Endothelial cell of umbilical vein (primary cell): ENCODE data around the gene YEATS4. TPM values are rescaled to one million over a fixed set of nuclear protein-coding genes. Genes with fewer than 3 reads are reported as not detected.

Source experiments
- BruUV-seq: library from RNA; stranded (reverse); fragments of 400-500 nt; replicated peaks from 2 replicates; lab custom pipeline; 2021; lab: Mats Ljungman, UMichigan
- CTCF ChIA-PET: fragments of 300-600, 350-600 bp; sonication (Branson Sonifier 250); formaldehyde crosslinking; loops from one replicate; lab custom pipeline; 2021; ENCODE audit warnings: antibody characterized with exemption, inconsistent platforms; lab: Charles Lee
- POLR2A ChIA-PET: fragments of 300-600, 350-600 bp; sonication (Branson Sonifier 250); formaldehyde crosslinking; loops from one replicate; lab custom pipeline; 2021; ENCODE audit warnings: antibody characterized with exemption, inconsistent platforms; lab: Charles Lee
- DNase-seq: peaks from one replicate; pipeline ENCODE4 v3.0.0-alpha.2; 2011; ENCODE audit warnings: low read depth, low spot score
- FAIRE-seq: peaks from 2 replicates; lab custom pipeline; 2011; peaks lifted over from hg19 to GRCh38; lab: Jason Lieb, UNC
- H2AFZ ChIP-seq: 2 replicates; pipeline ENCODE4 v1.6.0; 2012; ENCODE audit warnings: low read depth, low read length, control low read depth, inconsistent platforms
- H3K27ac ChIP-seq: 2 replicates; pipeline ENCODE4 v1.5.1; 2011; ENCODE audit warnings: low read depth, mild to moderate bottlenecking, control low read depth, low read length, moderate library complexity; ENCODE audit not compliant: insufficient read depth
- H3K27me3 ChIP-seq, 2 experiments: 2 replicates each; pipeline versions ENCODE4 v1.6.0 to v1.6.1; 2011; ENCODE audit warnings: low read length in 2 of 2, mixed read lengths in 1 of 2; ENCODE audit not compliant: control insufficient read depth in 2 of 2, insufficient read depth in 2 of 2
- H3K36me3 ChIP-seq, 2 experiments: 2 replicates in 1 of 2; 3 replicates in 1 of 2; pipeline ENCODE4 v1.5.1; 2011; ENCODE audit warnings: low read length in 2 of 2, mild to moderate bottlenecking in 1 of 2, moderate library complexity in 1 of 2; ENCODE audit not compliant: control insufficient read depth in 2 of 2, insufficient read depth in 2 of 2; ENCODE audit errors: extremely low read depth in 1 of 2
- H3K4me1 ChIP-seq: 3 replicates; pipeline ENCODE4 v1.5.1; 2011; ENCODE audit warnings: mild to moderate bottlenecking, low read length; ENCODE audit not compliant: control insufficient read depth, insufficient read depth; ENCODE audit errors: extremely low read depth
- H3K4me2 ChIP-seq: 2 replicates; pipeline ENCODE4 v1.6.1; 2011; ENCODE audit warnings: low read length, control low read depth, mixed read lengths; ENCODE audit not compliant: insufficient read depth
- H3K4me3 ChIP-seq, 3 experiments: fragments of 200-600 bp in 1 of 3; sonication (generic), shearing (Covaris generic) in 1 of 3; replicated peaks in 1 of 3; 2 replicates each; pipeline ENCODE4 v1.5.1; 2011 to 2016; ENCODE audit warnings: control low read depth in 3 of 3, low read length in 3 of 3, mild to moderate bottlenecking in 2 of 3, inconsistent platforms in 1 of 3, low read depth in 1 of 3, moderate library complexity in 1 of 3; ENCODE audit not compliant: insufficient read depth in 1 of 3
- H3K79me2 ChIP-seq: 2 replicates; pipeline ENCODE4 v1.6.0; 2012; ENCODE audit warnings: low read length, inconsistent platforms; ENCODE audit not compliant: control insufficient read depth, insufficient read depth
- H3K9ac ChIP-seq: replicated peaks from 2 replicates; pipeline ENCODE3; 2011; ENCODE audit warnings: low read length, control low read depth; ENCODE audit not compliant: insufficient read depth; ENCODE audit errors: extremely low read depth
- H3K9me1 ChIP-seq: replicated peaks from 3 replicates; pipeline ENCODE4 v1.6.0; 2011; ENCODE audit warnings: mild to moderate bottlenecking, low read length; ENCODE audit not compliant: control insufficient read depth, insufficient read depth; ENCODE audit errors: extremely low read depth
- H3K9me3 ChIP-seq: replicated peaks from 2 replicates; pipeline ENCODE4 v1.5.1; 2012; ENCODE audit warnings: low read length, inconsistent platforms; ENCODE audit not compliant: control insufficient read depth, insufficient read depth
- H4K20me1 ChIP-seq: replicated peaks from 2 replicates; pipeline ENCODE3; 2011; ENCODE audit warnings: mild to moderate bottlenecking, low read length; ENCODE audit not compliant: control insufficient read depth, insufficient read depth; ENCODE audit errors: extremely low read depth
- CTCF ChIP-seq, 2 donors: IDR thresholded peaks; 1 replicate in 1 of 2; 2 replicates in 1 of 2; pipeline ENCODE4 v1.5.1; 2011; ENCODE audit warnings: low read length in 2 of 2, mild to moderate bottlenecking in 2 of 2, moderate library complexity in 2 of 2, control low read depth in 1 of 2, inconsistent platforms in 1 of 2, low read depth in 1 of 2; ENCODE audit not compliant: insufficient read depth in 1 of 2; ENCODE audit errors: extremely low read depth in 1 of 2
- EZH2 ChIP-seq: IDR thresholded peaks from 2 replicates; pipeline ENCODE4 v1.6.1; 2012; ENCODE audit warnings: borderline replicate concordance, low read depth, mild to moderate bottlenecking, moderate library complexity, low read length, inconsistent platforms; ENCODE audit not compliant: severe bottlenecking
- FOS ChIP-seq: IDR thresholded peaks from 2 replicates; pipeline ENCODE4 v1.6.1; 2011; ENCODE audit warnings: mild to moderate bottlenecking, low read length, moderate library complexity, borderline replicate concordance; ENCODE audit not compliant: insufficient read depth
- GATA2 ChIP-seq: IDR thresholded peaks from 2 replicates; pipeline ENCODE4 v1.7.0; 2011; ENCODE audit warnings: low read depth, mild to moderate bottlenecking, moderate library complexity, mixed read lengths, low read length; ENCODE audit not compliant: insufficient read length, insufficient read depth
- JUN ChIP-seq: IDR thresholded peaks from 2 replicates; pipeline ENCODE4 v1.6.1; 2011; ENCODE audit warnings: borderline replicate concordance, low read depth; ENCODE audit not compliant: insufficient read length, insufficient read depth
- MYC ChIP-seq: IDR thresholded peaks from one replicate; pipeline ENCODE4 v1.6.1; 2011; ENCODE audit warnings: mild to moderate bottlenecking, low read depth, low read length
- POLR2A ChIP-seq: IDR thresholded peaks from 2 replicates; pipeline ENCODE4 v1.6.1; 2012; ENCODE audit warnings: low read depth, mild to moderate bottlenecking, control low read depth, low read length
- POLR2AphosphoS5 ChIP-seq: IDR thresholded peaks from 2 replicates; pipeline ENCODE4 v1.6.1; 2012; ENCODE audit warnings: low read depth, mild to moderate bottlenecking, control low read depth, low read length, moderate library complexity; ENCODE audit not compliant: insufficient read depth
- dilution Hi-C: fragments of 300-500 bp; cut with MboI; formaldehyde crosslinking; loops from one replicate; pipeline ENCODE4 v1.15.0; 2019; ENCODE audit warnings: low sequenced_read_pairs; ENCODE audit not compliant: extremely low pct_ligation_motif_present
- intact Hi-C: fragments of 100-400 bp; cut with micrococcal nuclease; formaldehyde crosslinking; loops from one replicate; pipeline ENCODE4 v1.10.0; 2022
- polyA plus RNA-seq, 4 experiments: library from polyadenylated mRNA; depleted of rRNA in 3 of 4; stranded (reverse) in 3 of 4; unstranded in 1 of 4; fragments of >200 nt; gene quantifications; 2 replicates each; pipeline versions ENCODE4 v1.2.1 to v1.2.3, GENCODE V29; 2011 to 2012; ENCODE audit warnings: missing spikeins in 1 of 4
- total RNA-seq: library from RNA; stranded (reverse); gene quantifications from 2 replicates; pipeline ENCODE4 v1.2.3, GENCODE V29; 2021
- TF ChIP-seq, protein P1 (sequence below): IDR thresholded peaks from 2 replicates; pipeline ENCODE4 v1.6.1; 2011; ENCODE audit not compliant: insufficient read depth, insufficient read length

The YEATS4 gene
- total and polyA plus RNA-seq, 2 donors (not counting 3 experiments of a cell fraction or from before 2014, with no cell fraction given): 13.6 to 16.7 TPM

- intact Hi-C loops (loop anchor here (1.0 to 2.0 kb wide), 2 partner anchors 10 to 38 kb away; no protein-coding TSS in a partner anchor), dilution Hi-C loops (no loop called here)
Measured at GRCh38 chr12:69404851-69405565, 45.5 kb downstream of the YEATS4 start.

More at GRCh38 chr12:69404851-69405565, 45.5 kb downstream of the YEATS4 start:
- H3K4me1 ChIP-seq: peaks cover 19% of the 10 kb centered on the region
- H3K27ac ChIP-seq: peak overlapping the region; percentile 97
- CTCF ChIA-PET: interaction anchor here (1.7 kb wide), 1 partner anchor 166 kb away, joined by 6 read pairs; no protein-coding TSS in a partner anchor
- H3K79me2 ChIP-seq: no peaks in the 10 kb centered on the region
- peak overlapping the region; percentile 68 for H2AFZ ChIP-seq
- POLR2A ChIA-PET: no interaction called here
- H3K4me3 ChIP-seq: no peak overlapping the region
- DNase-seq (no peak), FAIRE-seq (no peak)
- H3K9me1 ChIP-seq: no peaks in the 10 kb centered on the region
- BruUV-seq: TSS peak; percentile 96
- no peaks in the 10 kb centered on the region for H3K27me3 ChIP-seq
- TF ChIP-seq POLR2A: no peak
- TF ChIP-seq JUN: no peak
- TF ChIP-seq MYC: no peak
- TF ChIP-seq CTCF (IDR thresholded peaks at IDR 0.05; ENCODE audit: extremely low read depth in 1 of 2, insufficient read depth in 1 of 2, low read depth in 1 of 2, low read length in 2 of 2): no peak
- no peak for TF ChIP-seq FOS
- no peak for TF ChIP-seq GATA2
- TF ChIP-seq, protein P1, sequence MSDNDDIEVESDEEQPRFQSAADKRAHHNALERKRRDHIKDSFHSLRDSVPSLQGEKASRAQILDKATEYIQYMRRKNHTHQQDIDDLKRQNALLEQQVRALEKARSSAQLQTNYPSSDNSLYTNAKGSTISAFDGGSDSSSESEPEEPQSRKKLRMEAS: no peak
- no peak for TF ChIP-seq EZH2
- no peak for TF ChIP-seq POLR2AphosphoS5
- H3K9me3 ChIP-seq: no peaks in the 10 kb centered on the region
- H3K4me2 ChIP-seq: peak overlapping the region; percentile 57
- peak overlapping the region; percentile 39 for H3K9ac ChIP-seq
- H3K36me3 ChIP-seq: no peaks in the 10 kb centered on the region
- H4K20me1 ChIP-seq: no peaks in the 10 kb centered on the region
